OCI-LY1 (cell line): ENCODE data around the gene GDAP1L1.

Experiments used
- CTCF ChIP-seq: fragments of 200-600 bp; sonication (generic), shearing (Covaris generic); IDR thresholded peaks from 2 replicates; pipeline ENCODE4 v1.5.1; 2017; ENCODE audit warnings: mild to moderate bottlenecking, antibody characterized with exemption, low read length, moderate library complexity, mixed read lengths
- EZH2 ChIP-seq: fragments of 200-600 bp; sonication (generic), shearing (Covaris generic); IDR thresholded peaks from 2 replicates; pipeline ENCODE4 v1.8.0; 2017; ENCODE audit warnings: borderline replicate concordance, mixed run types, mild to moderate bottlenecking, antibody characterized with exemption, low read length, moderate library complexity, mixed read lengths

DNA sequence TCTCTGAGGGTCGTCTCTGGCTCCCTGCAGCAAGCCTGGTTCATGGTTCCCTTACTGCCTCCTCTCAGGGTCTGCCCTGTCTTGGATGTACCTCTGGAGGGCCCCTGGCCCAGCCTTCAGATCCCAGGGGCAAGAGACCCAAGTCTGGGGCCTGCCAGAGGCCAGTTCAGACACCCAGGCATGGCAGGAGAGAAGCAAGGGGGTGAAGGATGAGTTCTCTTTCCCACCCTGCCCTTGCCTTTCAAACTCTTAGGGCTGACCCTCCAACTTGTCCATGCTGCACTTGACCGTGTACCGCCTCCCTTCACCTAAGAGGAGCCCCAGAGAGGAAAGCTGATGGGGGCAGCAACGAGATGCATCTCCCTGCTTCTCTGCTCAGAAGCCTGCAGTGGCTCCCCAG lies 4.2 kb downstream of the GDAP1L1 start:
- TF ChIP-seq CTCF (no peak), EZH2 (no peak)
